K562 (cell line): Measurements from ENCODE around the gene CREB3L1. TPM values are rescaled to one million over a fixed set of nuclear protein-coding genes. Genes with fewer than 3 reads are reported as not detected.

Experiments
- ASH1L ChIP-seq: fragments of 450-650 bp; IDR thresholded peaks from 2 replicates; pipeline ENCODE4 v1.6.1; 2018; ENCODE audit warnings: borderline replicate concordance, mild to moderate bottlenecking, low read depth; ENCODE audit not compliant: partially characterized antibody
- CBFB ChIP-seq: sonication (generic); formaldehyde crosslinking; IDR thresholded peaks from 2 replicates; pipeline ENCODE4 v1.4.0; 2020; ENCODE audit warnings: mild to moderate bottlenecking, missing genetic modification reagents
- CHD4 ChIP-seq: fragments of 200-600 bp; sonication (generic); IDR thresholded peaks from 3 replicates; pipeline ENCODE4 v1.6.1; 2012; ENCODE audit warnings: low read depth, mild to moderate bottlenecking, mixed read lengths, low read length, inconsistent platforms; ENCODE audit not compliant: insufficient read depth, insufficient replicate concordance, poor library complexity, severe bottlenecking
- CXXC5 ChIP-seq: fragments of 250-450 bp; sonication (Bioruptor Pico); IDR thresholded peaks from 2 replicates; pipeline ENCODE4 v1.8.0; 2022; ENCODE audit warnings: inconsistent platforms, mild to moderate bottlenecking, moderate library complexity
- FOXJ3 ChIP-seq: sonication (generic); formaldehyde crosslinking; IDR thresholded peaks from 2 replicates; pipeline ENCODE4 v1.4.0; 2020; ENCODE audit warnings: mild to moderate bottlenecking, missing genetic modification reagents
- FOXK2 ChIP-seq, 2 experiments: fragments of 450-650 bp; IDR thresholded peaks in 1 of 2; conservative IDR thresholded peaks in 1 of 2; 2 replicates each; pipeline ENCODE4 v1.6.1; 2016; ENCODE audit warnings: low read depth in 2 of 2, mild to moderate bottlenecking in 1 of 2
- HIVEP1 ChIP-seq: fragments of 250-450 bp; sonication (Bioruptor Pico); IDR thresholded peaks from 2 replicates; pipeline ENCODE4 v1.4.0; 2020; ENCODE audit warnings: mild to moderate bottlenecking
- ILF3 ChIP-seq: fragments of 450-650 bp; IDR thresholded peaks from 2 replicates; pipeline ENCODE4 v1.6.1; 2018; ENCODE audit warnings: antibody characterized with exemption, mild to moderate bottlenecking, moderate library complexity, borderline replicate concordance
- NCOR1 ChIP-seq: fragments of 450-650 bp; IDR thresholded peaks from 2 replicates; pipeline ENCODE4 v1.6.1; 2016; ENCODE audit warnings: mild to moderate bottlenecking, moderate library complexity
- NRF1 ChIP-seq, 2 experiments: fragments of 450-650 bp; IDR thresholded peaks in 1 of 2; conservative IDR thresholded peaks in 1 of 2; 2 replicates each; pipeline ENCODE4 v1.6.1; 2014; ENCODE audit warnings: mild to moderate bottlenecking in 2 of 2
- PURB ChIP-seq: sonication (generic); formaldehyde crosslinking; IDR thresholded peaks from 2 replicates; pipeline ENCODE4 v1.9.0; 2021; ENCODE audit warnings: low read depth, mild to moderate bottlenecking, missing genetic modification reagents
- RBM34 ChIP-seq: fragments of 200-400 bp; formaldehyde crosslinking; IDR thresholded peaks from 2 replicates; pipeline ENCODE4 v1.6.1; 2018; ENCODE audit warnings: low read length, borderline replicate concordance; ENCODE audit not compliant: insufficient read depth
- SIN3B ChIP-seq: fragments of 450-650 bp; IDR thresholded peaks from 2 replicates; pipeline ENCODE4 v1.6.1; 2017; ENCODE audit warnings: low read depth, mild to moderate bottlenecking, moderate library complexity
- TCF7L2 ChIP-seq: fragments of 150-350 bp; IDR thresholded peaks from 2 replicates; pipeline ENCODE4 v1.6.1; 2016; ENCODE audit warnings: low read depth, mild to moderate bottlenecking, low read length, moderate library complexity
- TEAD1 ChIP-seq, 2 experiments: fragments of 450-650 bp in 1 of 2; sonication (generic) in 1 of 2; formaldehyde crosslinking; IDR thresholded peaks; 2 replicates each; pipeline versions ENCODE4 v1.4.0 to v1.8.0; 2020 to 2022; ENCODE audit warnings: mild to moderate bottlenecking in 2 of 2, missing genetic modification reagents in 1 of 2
- polyA plus RNA-seq, 8 experiments: library from polyadenylated mRNA; depleted of rRNA in 4 of 8; stranded (reverse) in 5 of 8; unstranded in 3 of 8; fragments of >200 nt; fragmentation: Nextera tagmentation in 2 of 8; fragmentation: Illumina TruSeq in 1 of 8; extraction: Ambion mirVana in 2 of 8; extraction: Trizol in 1 of 8; gene quantifications; 2 replicates each; pipeline versions ENCODE4 v1.2.1 to v1.2.3, GENCODE V29; 2011 to 2014; ENCODE audit warnings: inconsistent platforms in 1 of 8, missing spikeins in 1 of 8
- total RNA-seq, 7 experiments: library from RNA; depleted of rRNA in 6 of 7; stranded (reverse); fragments of >200 nt in 6 of 7; fragmentation: Illumina TruSeq in 2 of 7; extraction: Trizol in 2 of 7; gene quantifications; 2 replicates each; pipeline versions ENCODE4 v1.2.1 to v1.2.3, GENCODE V29; 2011 to 2021; ENCODE audit warnings: low replicate concordance in 1 of 7
- TF ChIP-seq, protein P1 (sequence below): fragments of 450-650 bp; IDR thresholded peaks from 2 replicates; pipeline ENCODE4 v1.6.1; 2018; ENCODE audit not compliant: partially characterized antibody
- TF ChIP-seq, protein P2 (sequence below), 2 experiments: fragments of 450-650 bp in 1 of 2; IDR thresholded peaks; 2 replicates each; pipeline ENCODE4 v1.6.1; 2011 to 2017; ENCODE audit warnings: low read depth in 2 of 2, antibody characterized with exemption in 1 of 2, borderline replicate concordance in 1 of 2, low read length in 1 of 2, mild to moderate bottlenecking in 1 of 2, mixed read lengths in 1 of 2; ENCODE audit not compliant: control insufficient read depth in 1 of 2
- TF ChIP-seq, protein P3 (sequence below): fragments of 250-450 bp; sonication (Bioruptor Pico); IDR thresholded peaks from 2 replicates; pipeline ENCODE4 v1.4.0; 2020; ENCODE audit warnings: mild to moderate bottlenecking

CREB3L1 gene
- total and polyA plus RNA-seq, 9 of the 15 experiments (the other 6 are each of a cell fraction or from before 2014, with no cell fraction given), result 1.2 to 27.6 (median 3.7) TPM

DNA sequence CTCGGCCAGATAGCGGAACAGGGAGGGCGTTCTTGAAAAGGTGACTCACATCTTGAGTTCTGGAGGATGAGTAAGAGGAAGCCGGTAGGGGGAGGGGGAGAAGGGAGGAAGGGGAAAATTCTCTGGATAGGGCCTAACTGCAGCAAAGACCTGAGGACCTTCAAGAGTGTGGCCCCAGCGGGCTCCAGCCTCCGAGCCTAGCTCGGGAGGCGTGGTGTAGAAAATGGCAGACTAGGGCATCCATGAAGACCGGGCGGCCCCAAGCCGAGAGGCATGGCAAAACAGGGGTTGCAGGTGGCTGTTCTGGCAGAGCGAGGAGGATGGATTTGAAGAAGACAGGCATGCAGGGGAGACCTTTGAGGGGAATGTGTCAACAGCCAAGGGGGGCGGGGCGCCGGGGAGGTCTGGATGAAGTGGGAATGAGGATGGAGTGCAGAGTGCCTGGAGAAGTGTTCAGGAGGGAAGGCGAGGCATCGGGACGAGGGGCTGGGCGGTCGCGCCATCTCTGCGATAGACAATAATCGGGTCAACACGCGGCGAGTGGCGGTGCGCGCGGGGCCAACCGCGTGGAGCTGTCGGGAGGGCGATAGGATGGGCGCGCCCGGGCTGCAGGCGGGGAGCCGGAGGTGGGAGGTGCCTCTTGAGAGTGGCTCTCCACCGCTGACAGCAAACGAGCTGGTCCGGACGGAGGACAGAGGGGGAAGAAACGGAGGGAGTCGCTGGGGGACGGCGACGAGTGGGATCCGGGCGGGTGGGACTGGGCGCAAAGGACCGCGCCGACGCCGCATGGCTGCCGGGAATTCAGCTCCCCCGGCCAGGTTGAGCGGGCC is 40.0 kb upstream of the CREB3L1 start (continued):
- TF ChIP-seq, protein P1, sequence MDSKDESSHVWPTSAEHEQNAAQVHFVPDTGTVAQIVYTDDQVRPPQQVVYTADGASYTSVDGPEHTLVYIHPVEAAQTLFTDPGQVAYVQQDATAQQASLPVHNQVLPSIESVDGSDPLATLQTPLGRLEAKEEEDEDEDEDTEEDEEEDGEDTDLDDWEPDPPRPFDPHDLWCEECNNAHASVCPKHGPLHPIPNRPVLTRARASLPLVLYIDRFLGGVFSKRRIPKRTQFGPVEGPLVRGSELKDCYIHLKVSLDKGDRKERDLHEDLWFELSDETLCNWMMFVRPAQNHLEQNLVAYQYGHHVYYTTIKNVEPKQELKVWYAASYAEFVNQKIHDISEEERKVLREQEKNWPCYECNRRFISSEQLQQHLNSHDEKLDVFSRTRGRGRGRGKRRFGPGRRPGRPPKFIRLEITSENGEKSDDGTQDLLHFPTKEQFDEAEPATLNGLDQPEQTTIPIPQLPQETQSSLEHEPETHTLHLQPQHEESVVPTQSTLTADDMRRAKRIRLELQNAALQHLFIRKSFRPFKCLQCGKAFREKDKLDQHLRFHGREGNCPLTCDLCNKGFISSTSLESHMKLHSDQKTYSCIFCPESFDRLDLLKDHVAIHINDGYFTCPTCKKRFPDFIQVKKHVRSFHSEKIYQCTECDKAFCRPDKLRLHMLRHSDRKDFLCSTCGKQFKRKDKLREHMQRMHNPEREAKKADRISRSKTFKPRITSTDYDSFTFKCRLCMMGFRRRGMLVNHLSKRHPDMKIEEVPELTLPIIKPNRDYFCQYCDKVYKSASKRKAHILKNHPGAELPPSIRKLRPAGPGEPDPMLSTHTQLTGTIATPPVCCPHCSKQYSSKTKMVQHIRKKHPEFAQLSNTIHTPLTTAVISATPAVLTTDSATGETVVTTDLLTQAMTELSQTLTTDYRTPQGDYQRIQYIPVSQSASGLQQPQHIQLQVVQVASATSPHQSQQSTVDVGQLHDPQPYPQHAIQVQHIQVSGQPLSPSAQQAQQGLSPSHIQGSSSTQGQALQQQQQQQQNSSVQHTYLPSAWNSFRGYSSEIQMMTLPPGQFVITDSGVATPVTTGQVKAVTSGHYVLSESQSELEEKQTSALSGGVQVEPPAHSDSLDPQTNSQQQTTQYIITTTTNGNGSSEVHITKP, result peak; percentile 85
- TF ChIP-seq NRF1 (conservative IDR thresholded peaks at IDR 0.05 in 1 of 2, IDR thresholded peaks at IDR 0.05 in 1 of 2), result peak in 1 of 2 experiments; percentile 8; a peak in 1 of 4 replicates
- TF ChIP-seq, protein P2, sequence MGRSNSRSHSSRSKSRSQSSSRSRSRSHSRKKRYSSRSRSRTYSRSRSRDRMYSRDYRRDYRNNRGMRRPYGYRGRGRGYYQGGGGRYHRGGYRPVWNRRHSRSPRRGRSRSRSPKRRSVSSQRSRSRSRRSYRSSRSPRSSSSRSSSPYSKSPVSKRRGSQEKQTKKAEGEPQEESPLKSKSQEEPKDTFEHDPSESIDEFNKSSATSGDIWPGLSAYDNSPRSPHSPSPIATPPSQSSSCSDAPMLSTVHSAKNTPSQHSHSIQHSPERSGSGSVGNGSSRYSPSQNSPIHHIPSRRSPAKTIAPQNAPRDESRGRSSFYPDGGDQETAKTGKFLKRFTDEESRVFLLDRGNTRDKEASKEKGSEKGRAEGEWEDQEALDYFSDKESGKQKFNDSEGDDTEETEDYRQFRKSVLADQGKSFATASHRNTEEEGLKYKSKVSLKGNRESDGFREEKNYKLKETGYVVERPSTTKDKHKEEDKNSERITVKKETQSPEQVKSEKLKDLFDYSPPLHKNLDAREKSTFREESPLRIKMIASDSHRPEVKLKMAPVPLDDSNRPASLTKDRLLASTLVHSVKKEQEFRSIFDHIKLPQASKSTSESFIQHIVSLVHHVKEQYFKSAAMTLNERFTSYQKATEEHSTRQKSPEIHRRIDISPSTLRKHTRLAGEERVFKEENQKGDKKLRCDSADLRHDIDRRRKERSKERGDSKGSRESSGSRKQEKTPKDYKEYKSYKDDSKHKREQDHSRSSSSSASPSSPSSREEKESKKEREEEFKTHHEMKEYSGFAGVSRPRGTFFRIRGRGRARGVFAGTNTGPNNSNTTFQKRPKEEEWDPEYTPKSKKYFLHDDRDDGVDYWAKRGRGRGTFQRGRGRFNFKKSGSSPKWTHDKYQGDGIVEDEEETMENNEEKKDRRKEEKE (IDR thresholded peaks at IDR 0.05; ENCODE audit: borderline replicate concordance in 1 of 2, control insufficient read depth in 1 of 2, low read depth in 2 of 2, low read length in 1 of 2), result peak in 1 of 2 experiments; percentile 26; a peak in 1 of 4 replicates
- TF ChIP-seq, protein P3, sequence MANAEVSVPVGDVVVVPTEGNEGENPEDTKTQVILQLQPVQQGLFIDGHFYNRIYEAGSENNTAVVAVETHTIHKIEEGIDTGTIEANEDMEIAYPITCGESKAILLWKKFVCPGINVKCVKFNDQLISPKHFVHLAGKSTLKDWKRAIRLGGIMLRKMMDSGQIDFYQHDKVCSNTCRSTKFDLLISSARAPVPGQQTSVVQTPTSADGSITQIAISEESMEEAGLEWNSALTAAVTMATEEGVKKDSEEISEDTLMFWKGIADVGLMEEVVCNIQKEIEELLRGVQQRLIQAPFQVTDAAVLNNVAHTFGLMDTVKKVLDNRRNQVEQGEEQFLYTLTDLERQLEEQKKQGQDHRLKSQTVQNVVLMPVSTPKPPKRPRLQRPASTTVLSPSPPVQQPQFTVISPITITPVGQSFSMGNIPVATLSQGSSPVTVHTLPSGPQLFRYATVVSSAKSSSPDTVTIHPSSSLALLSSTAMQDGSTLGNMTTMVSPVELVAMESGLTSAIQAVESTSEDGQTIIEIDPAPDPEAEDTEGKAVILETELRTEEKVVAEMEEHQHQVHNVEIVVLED, result no peak
- TF ChIP-seq RBM34, result no peak
- peak; percentile 57 for TF ChIP-seq NCOR1
- no peak for TF ChIP-seq HIVEP1 (CRISPR knock-in tag)
- peak; percentile 84 to 88; a peak in 3 of 4 replicates for TF ChIP-seq FOXK2 (conservative IDR thresholded peaks at IDR 0.05 in 1 of 2, IDR thresholded peaks at IDR 0.05 in 1 of 2; ENCODE audit: low read depth in 2 of 2)
- TF ChIP-seq ILF3, result no peak
- no peak for TF ChIP-seq CHD4
- TF ChIP-seq SIN3B, result no peak
- no peak for TF ChIP-seq CBFB (CRISPR knock-in tag)
- no peak for TF ChIP-seq PURB (CRISPR knock-in tag)
- no peak for TF ChIP-seq ASH1L
- 0 out of 2 replicates have a peak, but pooled peaks have one; percentile 43 for TF ChIP-seq CXXC5 (CRISPR knock-in tag)
- peak in 1 of 2 experiments; percentile 80; a peak in 1 of 4 replicates for TF ChIP-seq TEAD1 (CRISPR knock-in tag; IDR thresholded peaks at IDR 0.05)
- TF ChIP-seq FOXJ3 (CRISPR knock-in tag), result no peak
- TF ChIP-seq TCF7L2, result no peak
